ENCODE data around the gene PTPRM.

Gene PTPRM

GRCh38 chr18:8091035-8091434 is 523.9 kb downstream of the PTPRM start:
- Histone ChIP-seq H4K20me1 (ENCODE audit: insufficient read depth) (no peaks in the 10 kb centered on the region), H3K27me3 (ENCODE audit: insufficient read depth, low read depth) (no peaks in the 10 kb centered on the region), H3K4me1 (ENCODE audit: low read depth, poor library complexity, severe bottlenecking) (no peaks in the 10 kb centered on the region), H3K4me2 (no peak overlapping the region), H3K9ac (no peak overlapping the region), H3K36me3 (ENCODE audit: insufficient read depth) (no peaks in the 10 kb centered on the region), H2AFZ (ENCODE audit: low read depth) (no peak overlapping the region), H3K79me2 (ENCODE audit: insufficient read depth, low read depth) (no peaks in the 10 kb centered on the region), H3K27ac (no peak overlapping the region), H3K4me3 (IDR thresholded peaks at IDR 0.05; ENCODE audit: insufficient read depth, low read depth, low read length) (no peak overlapping the region)
- TF ChIP-seq CTCF (conservative IDR thresholded peaks at IDR 0.05; ENCODE audit: low read depth, low read length) = no peak

- Histone ChIP-seq H3K36me3 (ENCODE audit: insufficient read depth) (no peaks in the 10 kb centered on the region), H3K9ac (no peak overlapping the region)
- TF ChIP-seq CTCF (conservative IDR thresholded peaks at IDR 0.05; ENCODE audit: low read depth, low read length) = no peak
Observed at GRCh38 chr18:8095947-8096570, 528.9 kb downstream of the PTPRM start.

GRCh38 chr18:8097399-8097798 is 530.3 kb downstream of the PTPRM start:
- no peak overlapping the region for H2AFZ ChIP-seq (ENCODE audit: low read depth)
- H3K4me3 ChIP-seq (IDR thresholded peaks at IDR 0.05; ENCODE audit: insufficient read depth, low read depth, low read length) = no peak overlapping the region
- no peaks in the 10 kb centered on the region for H4K20me1 ChIP-seq (ENCODE audit: insufficient read depth)
- no peak overlapping the region for H3K27ac ChIP-seq
- H3K9ac ChIP-seq = no peak overlapping the region
- no peak for TF ChIP-seq CTCF (conservative IDR thresholded peaks at IDR 0.05; ENCODE audit: low read depth, low read length)
- no peaks in the 10 kb centered on the region for H3K27me3 ChIP-seq (ENCODE audit: insufficient read depth, low read depth)
- H3K79me2 ChIP-seq (ENCODE audit: insufficient read depth, low read depth) = no peaks in the 10 kb centered on the region
- no peak overlapping the region for H3K4me2 ChIP-seq
- H3K36me3 ChIP-seq (ENCODE audit: insufficient read depth) = no peaks in the 10 kb centered on the region
- H3K4me1 ChIP-seq (ENCODE audit: low read depth, poor library complexity, severe bottlenecking) = no peaks in the 10 kb centered on the region

More at GRCh38 chr18:8095947-8096570, 528.9 kb downstream of the PTPRM start:
- H3K4me2 ChIP-seq = no peak overlapping the region
- no peak overlapping the region for H2AFZ ChIP-seq (ENCODE audit: low read depth)
- no peaks in the 10 kb centered on the region for H4K20me1 ChIP-seq (ENCODE audit: insufficient read depth)
- no peaks in the 10 kb centered on the region for H3K4me1 ChIP-seq (ENCODE audit: low read depth, poor library complexity, severe bottlenecking)
- no peak overlapping the region for H3K4me3 ChIP-seq (IDR thresholded peaks at IDR 0.05; ENCODE audit: insufficient read depth, low read depth, low read length)
- H3K79me2 ChIP-seq (ENCODE audit: insufficient read depth, low read depth) = no peaks in the 10 kb centered on the region
- H3K27me3 ChIP-seq (ENCODE audit: insufficient read depth, low read depth) = no peaks in the 10 kb centered on the region
- H3K27ac ChIP-seq = no peak overlapping the region

GRCh38 chr18:8097927-8098326 is 530.8 kb downstream of the PTPRM start:
- Histone ChIP-seq H3K27me3 (ENCODE audit: insufficient read depth, low read depth) (no peaks in the 10 kb centered on the region), H3K4me2 (no peak overlapping the region), H2AFZ (ENCODE audit: low read depth) (no peak overlapping the region), H3K4me3 (IDR thresholded peaks at IDR 0.05; ENCODE audit: insufficient read depth, low read depth, low read length) (no peak overlapping the region), H3K79me2 (ENCODE audit: insufficient read depth, low read depth) (no peaks in the 10 kb centered on the region), H4K20me1 (ENCODE audit: insufficient read depth) (no peaks in the 10 kb centered on the region), H3K36me3 (ENCODE audit: insufficient read depth) (no peaks in the 10 kb centered on the region), H3K4me1 (ENCODE audit: low read depth, poor library complexity, severe bottlenecking) (no peaks in the 10 kb centered on the region), H3K9ac (no peak overlapping the region), H3K27ac (no peak overlapping the region)
- TF ChIP-seq CTCF (conservative IDR thresholded peaks at IDR 0.05; ENCODE audit: low read depth, low read length) = no peak

All from KMS-11 (cell line).